GM12873 (cell line): ENCODE data around the gene BBX.

Source experiments
- TF ChIP-seq, protein P1 (sequence below): IDR thresholded peaks from 2 replicates; pipeline ENCODE4 v1.5.1; 2012; ENCODE audit warnings: low read depth, mild to moderate bottlenecking, moderate library complexity, low read length, control low read depth; ENCODE audit not compliant: insufficient read depth; ENCODE audit errors: missing control alignments

The BBX gene

DNA sequence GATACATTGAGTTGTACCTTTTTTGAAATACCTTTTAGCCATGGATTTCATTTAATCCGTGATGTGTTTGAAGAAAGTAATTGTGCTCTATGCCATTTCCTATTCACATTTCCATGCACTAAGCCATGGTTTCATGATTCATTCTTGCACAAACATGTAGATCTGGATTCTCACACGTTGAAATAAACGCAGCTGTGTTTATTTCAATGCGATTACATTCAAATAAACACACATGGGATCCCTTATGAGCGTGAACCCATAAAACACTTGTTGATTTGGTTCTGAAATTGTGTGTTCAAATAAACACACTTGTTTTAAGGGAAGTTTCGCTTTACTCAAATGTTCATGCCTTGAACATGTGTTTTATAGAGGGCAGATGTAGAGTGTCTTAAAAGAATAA lies 39.2 kb downstream of the BBX start:
- TF ChIP-seq, protein P1, sequence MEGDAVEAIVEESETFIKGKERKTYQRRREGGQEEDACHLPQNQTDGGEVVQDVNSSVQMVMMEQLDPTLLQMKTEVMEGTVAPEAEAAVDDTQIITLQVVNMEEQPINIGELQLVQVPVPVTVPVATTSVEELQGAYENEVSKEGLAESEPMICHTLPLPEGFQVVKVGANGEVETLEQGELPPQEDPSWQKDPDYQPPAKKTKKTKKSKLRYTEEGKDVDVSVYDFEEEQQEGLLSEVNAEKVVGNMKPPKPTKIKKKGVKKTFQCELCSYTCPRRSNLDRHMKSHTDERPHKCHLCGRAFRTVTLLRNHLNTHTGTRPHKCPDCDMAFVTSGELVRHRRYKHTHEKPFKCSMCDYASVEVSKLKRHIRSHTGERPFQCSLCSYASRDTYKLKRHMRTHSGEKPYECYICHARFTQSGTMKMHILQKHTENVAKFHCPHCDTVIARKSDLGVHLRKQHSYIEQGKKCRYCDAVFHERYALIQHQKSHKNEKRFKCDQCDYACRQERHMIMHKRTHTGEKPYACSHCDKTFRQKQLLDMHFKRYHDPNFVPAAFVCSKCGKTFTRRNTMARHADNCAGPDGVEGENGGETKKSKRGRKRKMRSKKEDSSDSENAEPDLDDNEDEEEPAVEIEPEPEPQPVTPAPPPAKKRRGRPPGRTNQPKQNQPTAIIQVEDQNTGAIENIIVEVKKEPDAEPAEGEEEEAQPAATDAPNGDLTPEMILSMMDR = no peak

DNA sequence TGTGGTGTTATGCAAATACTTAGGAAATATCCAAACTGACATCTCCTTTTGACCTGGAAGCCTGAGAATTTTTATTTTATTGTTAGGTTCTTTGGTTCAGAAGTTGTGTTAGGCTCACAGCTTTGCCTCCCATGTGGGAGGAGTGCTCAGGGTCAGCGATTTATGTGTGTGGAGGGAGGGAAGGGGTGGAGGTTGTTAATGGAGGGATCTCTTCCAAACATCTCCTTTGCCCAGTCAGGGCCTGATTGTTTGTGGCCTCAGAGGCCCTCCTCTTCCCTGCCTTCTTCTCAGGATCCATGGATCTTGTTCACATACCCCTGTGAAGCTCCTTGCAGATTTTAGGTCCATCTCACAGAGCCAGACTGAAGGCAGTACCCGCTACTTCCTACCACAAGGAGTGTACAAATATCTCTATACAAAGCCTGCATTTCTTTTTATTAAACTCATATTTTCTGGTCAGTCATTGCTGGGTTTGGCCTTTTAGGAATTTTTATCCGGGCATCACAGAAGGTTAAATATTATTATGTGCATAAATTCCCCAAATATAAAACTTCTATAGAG lies 40.3 kb downstream of the BBX start:
- TF ChIP-seq, protein P1 = no peak

DNA sequence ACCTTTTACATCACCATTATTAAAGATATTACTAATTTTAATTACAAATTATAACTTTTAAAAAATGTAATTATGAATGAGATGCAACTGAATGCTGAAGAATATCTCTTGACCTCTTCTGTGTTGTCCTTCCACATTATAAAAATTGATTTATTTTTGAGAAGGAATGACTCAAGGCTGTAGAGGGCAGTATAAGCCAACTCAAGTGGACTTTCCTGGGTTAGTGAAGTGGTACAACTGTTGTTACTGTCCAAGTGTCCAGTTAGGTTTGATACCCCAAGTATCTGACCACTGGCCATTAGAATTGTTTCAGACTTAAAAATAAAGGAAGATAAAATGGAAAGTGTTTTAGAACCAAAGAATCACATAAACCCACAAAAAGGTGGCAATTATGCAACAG lies 51.9 kb downstream of the BBX start:
- TF ChIP-seq, protein P1 = peak; percentile 54

DNA sequence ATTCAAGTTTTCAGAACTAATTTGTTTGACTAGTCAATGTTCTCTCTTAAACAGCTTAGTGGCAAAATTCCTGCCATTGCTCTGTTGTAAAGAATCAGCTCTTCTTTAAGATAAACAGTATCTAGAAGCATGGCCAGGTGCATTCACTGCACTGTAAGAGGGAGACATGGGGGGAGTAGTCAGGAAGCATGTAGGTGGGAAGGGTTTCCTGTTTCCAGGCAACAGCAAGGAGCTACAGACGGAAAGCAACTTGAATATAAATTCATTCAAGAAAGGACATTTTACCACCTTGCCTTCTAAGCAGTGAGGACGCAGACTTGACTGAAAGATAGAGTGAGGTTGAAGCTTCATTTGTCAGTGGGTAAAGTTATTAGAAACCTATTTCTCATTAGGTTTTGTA lies 55.3 kb downstream of the BBX start:
- TF ChIP-seq, protein P1 = no peak

DNA sequence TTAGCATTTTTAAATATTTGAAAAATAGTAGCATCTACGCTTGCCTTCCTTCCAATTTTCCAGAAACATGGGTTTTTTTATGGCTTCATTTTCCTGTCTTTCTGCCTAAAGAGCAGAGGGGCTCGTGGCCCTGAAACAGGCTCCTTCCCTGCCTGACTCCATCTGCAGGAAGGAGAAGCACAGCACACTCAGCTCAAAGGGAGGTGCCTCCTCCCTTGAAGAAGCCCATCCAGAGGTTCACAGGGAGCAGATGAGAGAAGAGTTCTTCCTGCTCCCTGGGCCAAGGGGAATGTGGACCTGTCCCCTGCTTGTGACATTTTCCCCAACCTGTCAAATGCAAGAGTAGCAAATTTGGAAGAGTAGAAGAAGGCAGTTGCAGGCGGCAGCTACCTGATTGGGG lies 55.8 kb downstream of the BBX start:
- TF ChIP-seq, protein P1 = no peak

DNA sequence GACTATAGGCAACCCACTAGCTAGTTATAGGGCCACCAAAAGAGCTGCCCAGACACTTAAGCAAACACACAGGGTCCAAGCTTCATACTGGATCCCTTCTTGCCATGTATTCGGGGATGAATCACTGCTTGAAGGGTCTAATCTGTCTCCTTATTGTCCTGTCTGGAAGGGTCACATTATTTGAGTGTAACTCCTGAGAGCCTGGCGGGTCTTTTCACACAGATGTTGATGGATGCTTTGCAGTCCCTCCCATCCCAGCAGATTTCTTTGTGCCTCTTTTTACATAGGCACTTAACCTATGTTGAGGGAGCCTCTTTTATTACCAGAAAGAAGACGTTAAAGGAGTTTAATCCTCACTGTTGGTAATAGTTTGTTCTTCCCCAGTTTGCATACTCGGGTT lies 56.6 kb downstream of the BBX start:
- TF ChIP-seq, protein P1 = no peak

DNA sequence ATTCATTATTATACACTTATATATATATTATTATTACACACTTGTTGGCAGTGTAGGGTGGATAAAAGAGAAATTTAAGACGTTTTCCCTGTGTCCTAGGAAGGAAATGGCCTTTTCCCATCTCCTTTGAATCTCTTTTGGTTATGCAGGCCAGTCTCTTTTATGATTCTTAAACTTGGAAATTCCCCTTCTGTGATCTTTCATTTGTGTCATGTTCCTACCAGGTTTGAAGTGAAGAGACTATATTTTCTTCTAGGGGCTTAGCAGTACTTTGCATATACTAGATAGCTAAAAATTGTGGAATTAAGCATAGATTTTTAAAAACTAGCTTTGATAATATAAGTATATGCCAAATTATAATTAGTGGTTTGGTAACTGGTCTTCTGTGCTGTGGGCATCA lies 58.5 kb downstream of the BBX start:
- TF ChIP-seq, protein P1 = no peak

DNA sequence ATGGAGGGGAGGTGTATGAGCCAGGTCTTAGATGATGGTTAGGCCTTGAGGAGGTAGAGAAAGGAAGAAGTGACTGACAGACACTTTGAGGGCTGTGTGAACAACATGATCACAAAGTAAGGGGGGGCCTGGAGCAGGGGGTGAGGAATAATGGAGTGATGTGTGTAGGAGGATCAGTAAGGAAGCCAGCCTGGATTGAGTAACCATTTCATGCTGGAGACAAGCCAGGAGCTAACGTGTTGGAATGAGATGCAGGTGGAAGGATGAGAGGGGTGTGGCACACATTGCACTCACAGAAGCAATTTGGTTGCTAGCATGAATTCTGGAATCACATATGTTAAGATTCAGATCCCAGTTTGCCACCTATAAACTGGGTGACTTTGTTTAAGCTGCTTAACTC lies 65.5 kb downstream of the BBX start:
- TF ChIP-seq, protein P1 = no peak
